RWPE2 (cell line): ENCODE data around the gene YWHAQ.
A peak's percentile ranks its signal among the peaks of the same experiment; 100 is the strongest.

Source experiments
- ATAC-seq: fragments of 200-7000 bp; cut with Tn5 transposase; 3 replicates; pipeline ENCODE4 v1.9.1; 2021; ENCODE audit warnings: low read depth
- DNase-seq: peaks from one replicate; pipeline ENCODE4 v3.0.0-alpha.2; 2020; ENCODE audit warnings: low spot score
- H3K27ac ChIP-seq: fragments of 450-650 bp; 2 replicates; pipeline ENCODE4 v1.5.1; 2017; ENCODE audit warnings: mild to moderate bottlenecking; ENCODE audit not compliant: poor library complexity, severe bottlenecking
- H3K27me3 ChIP-seq: fragments of 250-450 bp; sonication (Bioruptor Pico); 2 replicates; pipeline ENCODE4 v1.5.1; 2021; ENCODE audit warnings: mild to moderate bottlenecking, moderate library complexity; ENCODE audit not compliant: insufficient read depth, poor library complexity, severe bottlenecking
- H3K36me3 ChIP-seq: fragments of 250-450 bp; sonication (Bioruptor Pico); 2 replicates; pipeline ENCODE4 v1.5.1; 2020; ENCODE audit warnings: low read depth, mild to moderate bottlenecking, moderate library complexity
- H3K4me1 ChIP-seq: fragments of 250-450 bp; sonication (Bioruptor Pico); 2 replicates; pipeline ENCODE4 v1.5.1; 2021; ENCODE audit warnings: mild to moderate bottlenecking, moderate library complexity; ENCODE audit not compliant: insufficient read depth, poor library complexity, severe bottlenecking
- H3K4me3 ChIP-seq: fragments of 250-450 bp; sonication (Bioruptor Pico); 2 replicates; pipeline ENCODE4 v1.5.1; 2021; ENCODE audit warnings: mild to moderate bottlenecking, moderate library complexity; ENCODE audit not compliant: severe bottlenecking
- H3K9me3 ChIP-seq: fragments of 250-450 bp; sonication (Bioruptor Pico); 2 replicates; pipeline ENCODE4 v1.5.1; 2021; ENCODE audit warnings: mild to moderate bottlenecking, moderate library complexity; ENCODE audit not compliant: severe bottlenecking
- TF ChIP-seq, protein P1 (sequence below): fragments of 450-650 bp; IDR thresholded peaks from one replicate; pipeline ENCODE4 v1.5.1; 2017; ENCODE audit warnings: mild to moderate bottlenecking, moderate library complexity; ENCODE audit not compliant: poor library complexity, severe bottlenecking

Gene YWHAQ

DNA sequence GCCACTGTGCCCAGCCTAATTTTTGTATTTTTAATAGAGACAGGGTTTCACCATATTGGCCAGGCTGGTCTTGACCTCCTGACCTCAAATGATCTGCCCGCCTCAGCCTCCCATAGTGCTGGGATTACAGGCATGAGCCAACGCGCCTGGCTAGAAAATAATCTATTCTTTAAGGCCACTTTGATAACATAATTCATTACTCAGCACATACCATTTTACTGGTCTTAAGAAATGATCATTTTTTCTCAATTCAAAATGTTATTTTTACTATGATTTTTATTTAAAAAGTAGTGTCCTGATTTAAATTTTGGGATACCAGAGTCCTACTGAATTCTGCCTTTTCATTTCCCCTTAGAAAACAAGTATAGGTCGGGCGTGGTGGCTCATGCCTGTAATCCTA is 48.2 kb downstream of the YWHAQ start:
- Histone ChIP-seq H3K9me3 (no peaks in the 10 kb centered on the region), H3K27ac (no peak overlapping the region), H3K4me1 (no peaks in the 10 kb centered on the region), H3K27me3 (no peaks in the 10 kb centered on the region), H3K36me3 (peaks cover 45% of the 10 kb centered on the region), H3K4me3 (no peak overlapping the region)
- TF ChIP-seq, protein P1, sequence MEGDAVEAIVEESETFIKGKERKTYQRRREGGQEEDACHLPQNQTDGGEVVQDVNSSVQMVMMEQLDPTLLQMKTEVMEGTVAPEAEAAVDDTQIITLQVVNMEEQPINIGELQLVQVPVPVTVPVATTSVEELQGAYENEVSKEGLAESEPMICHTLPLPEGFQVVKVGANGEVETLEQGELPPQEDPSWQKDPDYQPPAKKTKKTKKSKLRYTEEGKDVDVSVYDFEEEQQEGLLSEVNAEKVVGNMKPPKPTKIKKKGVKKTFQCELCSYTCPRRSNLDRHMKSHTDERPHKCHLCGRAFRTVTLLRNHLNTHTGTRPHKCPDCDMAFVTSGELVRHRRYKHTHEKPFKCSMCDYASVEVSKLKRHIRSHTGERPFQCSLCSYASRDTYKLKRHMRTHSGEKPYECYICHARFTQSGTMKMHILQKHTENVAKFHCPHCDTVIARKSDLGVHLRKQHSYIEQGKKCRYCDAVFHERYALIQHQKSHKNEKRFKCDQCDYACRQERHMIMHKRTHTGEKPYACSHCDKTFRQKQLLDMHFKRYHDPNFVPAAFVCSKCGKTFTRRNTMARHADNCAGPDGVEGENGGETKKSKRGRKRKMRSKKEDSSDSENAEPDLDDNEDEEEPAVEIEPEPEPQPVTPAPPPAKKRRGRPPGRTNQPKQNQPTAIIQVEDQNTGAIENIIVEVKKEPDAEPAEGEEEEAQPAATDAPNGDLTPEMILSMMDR = no peak
- DNase-seq (no peak), ATAC-seq (no peak)

DNA sequence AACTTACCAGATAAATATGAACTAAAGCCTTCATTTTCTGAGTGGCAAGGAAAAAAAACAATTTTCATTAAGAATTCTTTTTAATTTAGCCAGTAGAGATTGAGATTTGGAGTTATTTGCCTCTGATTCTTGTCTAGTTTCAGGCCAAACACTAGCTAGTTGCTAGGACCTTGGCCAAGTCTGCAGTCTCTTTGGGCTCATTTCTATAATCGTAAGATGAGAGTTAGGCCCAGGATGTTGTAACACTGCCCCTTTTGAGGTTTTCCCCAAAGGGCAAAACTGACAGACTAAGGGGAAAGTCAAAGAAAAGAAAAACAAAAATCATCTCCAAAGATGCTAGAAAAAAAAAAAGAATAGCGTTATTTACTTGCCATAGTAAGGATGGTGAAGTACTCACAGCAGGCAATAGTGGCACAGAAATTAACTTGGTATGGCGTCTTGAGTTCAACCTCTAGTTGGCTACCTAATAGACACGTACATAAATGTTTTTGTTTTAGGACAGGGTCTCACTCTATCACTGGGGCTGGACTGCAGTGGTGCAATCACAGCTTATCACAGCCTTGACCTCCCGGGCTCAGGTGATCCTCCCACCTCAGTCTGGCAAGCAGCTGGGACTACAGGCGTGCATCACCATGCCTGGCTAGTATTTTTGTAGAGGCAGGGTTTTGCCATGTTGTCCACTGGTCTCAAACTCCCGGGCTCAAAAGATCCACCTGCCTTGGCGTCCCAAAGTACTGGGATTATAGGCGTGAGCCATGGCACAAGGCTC is 52.1 kb downstream of the YWHAQ start:
- Histone ChIP-seq H3K4me3 (no peak overlapping the region), H3K9me3 (no peaks in the 10 kb centered on the region)

DNA sequence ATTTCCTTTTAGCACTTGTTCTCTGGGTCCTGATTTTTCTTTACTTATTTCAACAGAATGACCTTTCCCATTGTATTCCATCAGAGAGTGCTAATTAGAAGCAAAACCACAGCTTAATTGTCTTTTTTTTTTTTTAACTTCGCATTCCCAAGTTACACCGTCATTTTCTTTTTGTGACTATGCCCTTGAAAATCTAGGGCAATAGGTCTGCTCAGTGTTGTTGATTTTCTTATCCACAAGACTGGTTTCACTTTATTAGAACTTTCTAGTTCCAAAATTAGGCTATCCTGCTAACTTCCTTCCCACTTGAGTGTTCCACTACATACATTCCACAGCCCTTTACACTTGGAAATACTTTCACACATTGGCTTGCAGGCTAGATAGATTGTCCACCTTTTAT is 56.5 kb downstream of the YWHAQ start:
- H3K27ac ChIP-seq = no peak overlapping the region
- no peaks in the 10 kb centered on the region for H3K36me3 ChIP-seq
- DNase-seq (no peak), ATAC-seq (no peak)
- H3K27me3 ChIP-seq = no peaks in the 10 kb centered on the region
- no peaks in the 10 kb centered on the region for H3K9me3 ChIP-seq
- TF ChIP-seq, protein P1 = no peak
- H3K4me3 ChIP-seq = no peak overlapping the region
- no peaks in the 10 kb centered on the region for H3K4me1 ChIP-seq

More for the DNA sequence above, 52.1 kb downstream of the YWHAQ start:
- Histone ChIP-seq H3K4me1 (no peaks in the 10 kb centered on the region), H3K27me3 (no peaks in the 10 kb centered on the region), H3K27ac (no peak overlapping the region), H3K36me3 (peaks cover 10% of the 10 kb centered on the region)
- DNase-seq (no peak), ATAC-seq (no peak; the same call in 2 of the 3 replicates)
- TF ChIP-seq, protein P1 = no peak

DNA sequence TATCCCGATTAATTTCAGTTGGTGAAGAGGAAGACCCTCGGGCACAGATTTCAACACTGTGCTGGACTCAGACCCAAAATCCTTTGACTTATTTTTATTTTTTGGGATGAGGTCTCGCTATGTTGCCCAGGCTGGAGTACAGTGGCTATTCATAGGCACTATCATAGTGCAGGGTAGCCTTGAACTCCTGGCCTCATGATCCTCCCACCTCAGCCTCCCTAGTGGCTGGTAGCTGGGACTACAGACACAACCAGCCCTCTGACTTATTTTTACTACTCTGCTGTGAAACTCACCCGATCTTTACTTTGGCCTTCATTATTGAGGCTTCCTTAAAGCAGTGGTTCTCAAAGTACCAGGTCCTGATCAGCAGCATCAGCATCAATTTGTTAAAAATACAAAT is 57.0 kb downstream of the YWHAQ start:
- Histone ChIP-seq H3K27ac (no peak overlapping the region), H3K4me3 (no peak overlapping the region), H3K9me3 (no peaks in the 10 kb centered on the region), H3K4me1 (no peaks in the 10 kb centered on the region), H3K27me3 (no peaks in the 10 kb centered on the region), H3K36me3 (no peaks in the 10 kb centered on the region)
- ATAC-seq = peak; percentile 26; the same call in 1 of the 3 replicates
- TF ChIP-seq, protein P1 = no peak
- DNase-seq = no peak
